ENCODE data around the gene FOXA3.

- TF ChIP-seq CTCF (IDR thresholded peaks at IDR 0.05) = no peak
- TF ChIP-seq EZH2phosphoT487 (IDR thresholded peaks at IDR 0.05) = no peak
- TF ChIP-seq EZH2 (IDR thresholded peaks at IDR 0.05) = no peak
These were observed 44.4 kb upstream of the FOXA3 start for GRCh38 chr19:45819769-45820168.

All from neural progenitor cell (in vitro differentiated cells).